ENCODE measurements around the gene FNDC3B. TPM values are rescaled to one million over a fixed set of nuclear protein-coding genes. Genes with fewer than 3 reads are reported as not detected.
A peak's percentile ranks its signal among the peaks of the same experiment; 100 is the strongest.

Gene FNDC3B
- total RNA-seq, 2 donors from 2014 or later = 80.6 to 107 TPM

DNA sequence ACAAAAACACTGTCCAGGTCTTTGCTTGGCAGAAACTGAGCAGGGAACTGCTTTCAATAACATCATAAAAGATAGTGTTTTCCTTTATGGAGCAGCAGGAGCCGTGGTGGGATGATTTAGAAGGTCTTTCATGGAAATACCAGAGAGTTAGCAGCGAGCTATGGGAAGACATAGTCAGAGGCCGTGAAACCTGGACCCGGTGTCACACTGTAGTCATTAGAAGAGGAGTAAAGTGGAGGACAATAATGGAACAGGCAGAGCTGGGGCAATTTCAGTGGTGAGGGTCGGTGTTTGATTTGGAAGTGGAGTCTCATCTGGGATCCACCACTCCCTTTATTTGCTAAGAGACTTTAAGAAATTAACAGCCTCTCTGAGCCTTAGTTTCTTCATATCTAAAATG is 351.4 kb downstream of the FNDC3B start:
- Mint-ChIP-seq H3K36me3 (ENCODE audit: low read depth) (peaks cover 32% of the 10 kb centered on the region), H3K27me3 (ENCODE audit: insufficient read depth) (no peaks in the 10 kb centered on the region), H3K4me1 (peaks cover 17% of the 10 kb centered on the region), H3K9me3 (no peaks in the 10 kb centered on the region), H3K27ac (no peak overlapping the region), H3K4me3 (no peak overlapping the region)
- Histone ChIP-seq H3K4me1 (ENCODE audit: control insufficient read depth, insufficient read depth, low read length) (no peaks in the 10 kb centered on the region), H3K27me3 (ENCODE audit: control insufficient read depth, insufficient read depth, low read length, poor library complexity, severe bottlenecking) (no peaks in the 10 kb centered on the region), H3K27ac (ENCODE audit: low read depth, low read length) (peak overlapping the region; percentile 3), H3K36me3 (ENCODE audit: control insufficient read depth, insufficient read depth, low read length) (peaks cover 51% of the 10 kb centered on the region), H3K9me3 (ENCODE audit: control insufficient read depth, low read length) (no peaks in the 10 kb centered on the region), H3K9ac (ENCODE audit: extremely low read depth, low read length, poor library complexity, severe bottlenecking) (no peak overlapping the region), H3K4me3 (ENCODE audit: low read length) (no peak overlapping the region)
- TF ChIP-seq, protein P1, sequence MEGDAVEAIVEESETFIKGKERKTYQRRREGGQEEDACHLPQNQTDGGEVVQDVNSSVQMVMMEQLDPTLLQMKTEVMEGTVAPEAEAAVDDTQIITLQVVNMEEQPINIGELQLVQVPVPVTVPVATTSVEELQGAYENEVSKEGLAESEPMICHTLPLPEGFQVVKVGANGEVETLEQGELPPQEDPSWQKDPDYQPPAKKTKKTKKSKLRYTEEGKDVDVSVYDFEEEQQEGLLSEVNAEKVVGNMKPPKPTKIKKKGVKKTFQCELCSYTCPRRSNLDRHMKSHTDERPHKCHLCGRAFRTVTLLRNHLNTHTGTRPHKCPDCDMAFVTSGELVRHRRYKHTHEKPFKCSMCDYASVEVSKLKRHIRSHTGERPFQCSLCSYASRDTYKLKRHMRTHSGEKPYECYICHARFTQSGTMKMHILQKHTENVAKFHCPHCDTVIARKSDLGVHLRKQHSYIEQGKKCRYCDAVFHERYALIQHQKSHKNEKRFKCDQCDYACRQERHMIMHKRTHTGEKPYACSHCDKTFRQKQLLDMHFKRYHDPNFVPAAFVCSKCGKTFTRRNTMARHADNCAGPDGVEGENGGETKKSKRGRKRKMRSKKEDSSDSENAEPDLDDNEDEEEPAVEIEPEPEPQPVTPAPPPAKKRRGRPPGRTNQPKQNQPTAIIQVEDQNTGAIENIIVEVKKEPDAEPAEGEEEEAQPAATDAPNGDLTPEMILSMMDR (conservative IDR thresholded peaks at IDR 0.05) = no peak
- DNase-seq = no peak
- 95 to 96% methylated on average over 3 to 5 of the region's 5 CpGs for WGBS, 2 experiments (ENCODE audit: insufficient coverage in 1 of 2, insufficient read length in 1 of 2)

DNA sequence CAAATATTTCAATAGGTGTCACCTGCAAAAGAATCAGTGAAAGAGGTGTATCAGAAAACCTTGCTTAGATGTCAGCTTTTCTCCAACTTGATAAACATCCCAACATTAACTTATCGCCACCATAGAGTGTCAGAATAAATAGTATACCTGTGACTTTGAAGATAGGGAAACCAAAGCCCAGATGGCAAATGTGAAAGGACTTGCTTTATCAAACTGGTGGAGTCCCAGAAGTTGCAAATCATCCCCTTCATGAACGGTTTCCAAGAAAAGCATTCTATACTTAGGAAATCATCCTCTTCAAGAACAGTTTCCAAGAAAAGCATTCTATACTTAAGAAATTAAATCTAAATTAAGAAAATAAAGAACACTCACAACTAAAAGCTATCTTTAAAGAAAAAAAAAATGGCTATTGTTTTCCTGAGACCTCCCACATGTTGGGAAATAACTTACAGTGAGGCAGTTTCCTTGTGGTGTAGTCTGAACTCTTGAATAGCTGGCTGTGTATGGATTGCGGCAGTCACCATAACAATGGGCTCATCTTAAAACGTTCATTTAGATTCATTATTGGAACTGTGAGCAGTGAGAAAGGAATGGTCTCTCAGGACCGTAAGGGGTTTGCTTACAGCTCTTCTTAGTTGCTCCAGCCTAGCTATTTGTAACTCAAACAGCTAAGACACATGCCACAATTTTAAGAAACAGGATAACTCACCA is 352.4 kb downstream of the FNDC3B start:
- Mint-ChIP-seq H3K27ac (peak overlapping the region; percentile 3), H3K9me3 (no peaks in the 10 kb centered on the region), H3K4me3 (no peak overlapping the region), H3K27me3 (ENCODE audit: insufficient read depth) (no peaks in the 10 kb centered on the region), H3K4me1 (peaks cover 17% of the 10 kb centered on the region), H3K36me3 (ENCODE audit: low read depth) (peaks cover 38% of the 10 kb centered on the region)
- 85 to 91% methylated on average over 4 to 5 of the region's 5 CpGs for WGBS, 2 experiments (ENCODE audit: insufficient coverage in 1 of 2, insufficient read length in 1 of 2)
- no peaks in the 10 kb centered on the region for H3K27me3 ChIP-seq (ENCODE audit: control insufficient read depth, insufficient read depth, low read length, poor library complexity, severe bottlenecking)
- DNase-seq = no peak
- TF ChIP-seq, protein P1 (conservative IDR thresholded peaks at IDR 0.05) = no peak
- H3K4me3 ChIP-seq (ENCODE audit: low read length) = no peak overlapping the region
- H3K27ac ChIP-seq (ENCODE audit: low read depth, low read length) = peak overlapping the region; percentile 10
- H3K9ac ChIP-seq (ENCODE audit: extremely low read depth, low read length, poor library complexity, severe bottlenecking) = no peak overlapping the region
- H3K4me1 ChIP-seq (ENCODE audit: control insufficient read depth, insufficient read depth, low read length) = no peaks in the 10 kb centered on the region
- no peaks in the 10 kb centered on the region for H3K9me3 ChIP-seq (ENCODE audit: control insufficient read depth, low read length)
- H3K36me3 ChIP-seq (ENCODE audit: control insufficient read depth, insufficient read depth, low read length) = peaks cover 56% of the 10 kb centered on the region

DNA sequence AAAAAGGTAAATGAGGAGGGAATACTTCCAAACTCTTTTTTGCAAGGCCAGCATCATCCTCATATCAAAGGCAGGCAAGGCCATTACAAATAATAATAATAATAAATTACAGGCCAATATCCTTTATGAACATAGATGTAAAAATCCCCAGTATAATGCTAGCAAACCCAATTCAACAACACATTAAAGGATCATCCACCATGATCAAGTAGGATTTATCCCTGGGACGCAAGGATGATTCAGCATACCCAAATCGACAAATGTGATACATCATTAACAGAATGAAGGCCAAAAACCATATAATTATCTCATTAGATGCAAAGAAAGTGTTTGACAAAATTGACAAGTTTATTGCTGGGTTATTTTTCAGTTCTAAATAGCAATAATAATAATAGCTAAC is 355.3 kb downstream of the FNDC3B start:
- Mint-ChIP-seq H3K27me3 (ENCODE audit: insufficient read depth) (no peaks in the 10 kb centered on the region), H3K27ac (no peak overlapping the region), H3K4me3 (no peak overlapping the region), H3K9me3 (no peaks in the 10 kb centered on the region), H3K36me3 (ENCODE audit: low read depth) (peaks cover 54% of the 10 kb centered on the region), H3K4me1 (peaks cover 17% of the 10 kb centered on the region)
- Histone ChIP-seq H3K4me1 (ENCODE audit: control insufficient read depth, insufficient read depth, low read length) (no peaks in the 10 kb centered on the region), H3K36me3 (ENCODE audit: control insufficient read depth, insufficient read depth, low read length) (peaks cover 65% of the 10 kb centered on the region), H3K4me3 (ENCODE audit: low read length) (no peak overlapping the region), H3K27me3 (ENCODE audit: control insufficient read depth, insufficient read depth, low read length, poor library complexity, severe bottlenecking) (no peaks in the 10 kb centered on the region), H3K9me3 (ENCODE audit: control insufficient read depth, low read length) (no peaks in the 10 kb centered on the region), H3K9ac (ENCODE audit: extremely low read depth, low read length, poor library complexity, severe bottlenecking) (no peak overlapping the region), H3K27ac (ENCODE audit: low read depth, low read length) (no peak overlapping the region)
- TF ChIP-seq, protein P1 (conservative IDR thresholded peaks at IDR 0.05) = no peak
- WGBS, 2 experiments (ENCODE audit: insufficient coverage in 1 of 2, insufficient read length in 1 of 2) = 93 to 100% methylated on average over 2 of the region's 2 CpGs
- no peak for DNase-seq

All from endodermal cell (in vitro differentiated cells).